Activated T-cell treated with anti-CD3 and anti-CD28 coated beads, Interleukin-2, amount 50 U/mL, for 4 hours (primary cell): ENCODE measurements around the gene EFCC1. TPM values are rescaled to one million over a fixed set of nuclear protein-coding genes. Genes with fewer than 3 reads are reported as not detected.

Experiments used
- ATAC-seq, 2 donors: fragments of 200-7000 bp; cut with Tn5 transposase; one replicate each; pipeline ENCODE4 v1.10.0; 2021
- DNase-seq: peaks from one replicate; pipeline ENCODE4 v3.0.0-alpha.2; 2020
- H3K27me3 Mint-ChIP-seq: one replicate; pipeline ENCODE4 v1.8.0; 2021; ENCODE audit warnings: low read depth, mixed read lengths
- H3K36me3 Mint-ChIP-seq: one replicate; pipeline ENCODE4 v1.8.0; 2022; ENCODE audit warnings: mixed read lengths; ENCODE audit not compliant: insufficient read depth
- H3K4me1 Mint-ChIP-seq: one replicate; pipeline ENCODE4 v1.8.0; 2021; ENCODE audit warnings: low read depth, mixed read lengths
- H3K4me3 Mint-ChIP-seq: one replicate; pipeline ENCODE4 v1.8.0; 2021; ENCODE audit warnings: mild to moderate bottlenecking, moderate library complexity, mixed read lengths
- H3K9me3 Mint-ChIP-seq: one replicate; pipeline ENCODE4 v1.8.0; 2021; ENCODE audit warnings: mixed read lengths
- total RNA-seq, 3 donors: library from RNA; stranded (reverse); gene quantifications; one replicate each; pipeline ENCODE4 v1.2.1, GENCODE V29; 2021

EFCC1 gene
- total RNA-seq, 3 donors from 2014 or later: 0.26 to 0.35 TPM; not detected in 1

DNA sequence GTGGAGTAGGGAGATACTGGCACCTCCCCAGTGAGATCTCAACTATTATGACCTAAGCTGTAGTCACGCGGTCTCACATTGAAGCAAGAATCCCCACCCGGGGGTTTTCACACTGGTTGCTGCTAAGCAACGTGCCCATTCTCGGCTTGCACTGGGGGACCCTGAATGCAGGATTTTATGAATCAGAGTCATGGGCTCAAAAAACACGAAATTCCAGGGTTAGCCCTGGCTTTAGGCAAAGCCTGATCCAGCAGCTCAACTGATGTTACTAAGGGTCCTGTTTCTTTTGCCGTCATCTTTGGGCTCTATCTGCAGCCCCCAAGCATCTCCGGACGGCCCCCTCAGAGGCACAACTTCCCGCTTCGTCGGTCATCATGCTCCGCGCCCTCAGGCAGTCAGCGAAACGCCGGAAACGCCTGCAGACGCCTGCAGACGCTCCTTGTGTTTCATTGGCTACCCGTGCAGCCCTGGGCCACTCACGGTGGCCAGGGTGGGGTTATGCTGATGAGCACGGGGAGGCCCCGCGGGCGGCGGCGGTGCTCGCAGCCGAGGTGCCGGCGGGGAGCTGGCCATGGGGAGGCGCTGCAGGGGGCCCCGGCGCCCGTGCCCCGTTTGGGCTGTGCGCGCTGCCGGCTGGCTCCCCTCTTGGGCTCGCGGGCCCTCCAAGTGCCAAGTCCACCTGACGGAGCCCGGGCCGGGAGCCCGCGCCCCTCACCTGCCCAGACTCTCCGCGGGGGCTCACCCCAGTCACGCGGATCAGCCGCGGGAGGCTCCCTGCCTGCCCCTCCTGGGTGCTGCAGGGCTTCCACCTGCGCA lies 25.8 kb downstream of the EFCC1 start:
- Mint-ChIP-seq H3K4me1 (peaks cover 17% of the 10 kb centered on the region), H3K9me3 (no peaks in the 10 kb centered on the region), H3K27me3 (no peaks in the 10 kb centered on the region), H3K4me3 (peak overlapping the region; percentile 72), H3K36me3 (no peaks in the 10 kb centered on the region)
- DNase-seq: peak; percentile 83
- peak; percentile 99 to 100 for ATAC-seq

GRCh38 chr3:129027544-129027880 lies 26.4 kb downstream of the EFCC1 start:
- DNase-seq: no peak
- no peaks in the 10 kb centered on the region for H3K36me3 Mint-ChIP-seq
- H3K4me3 Mint-ChIP-seq: peak overlapping the region; percentile 11
- H3K27me3 Mint-ChIP-seq: no peaks in the 10 kb centered on the region
- ATAC-seq: no peak
- no peaks in the 10 kb centered on the region for H3K9me3 Mint-ChIP-seq
- H3K4me1 Mint-ChIP-seq: peaks cover 15% of the 10 kb centered on the region

- H3K4me3 Mint-ChIP-seq: no peak overlapping the region
- H3K36me3 Mint-ChIP-seq: no peaks in the 10 kb centered on the region
- DNase-seq (no peak), ATAC-seq (no peak)
- no peaks in the 10 kb centered on the region for H3K9me3 Mint-ChIP-seq
- H3K27me3 Mint-ChIP-seq: no peaks in the 10 kb centered on the region
- H3K4me1 Mint-ChIP-seq: peaks cover 15% of the 10 kb centered on the region
These were observed 27.8 kb downstream of the EFCC1 start for GRCh38 chr3:129028866-129029265.

DNA sequence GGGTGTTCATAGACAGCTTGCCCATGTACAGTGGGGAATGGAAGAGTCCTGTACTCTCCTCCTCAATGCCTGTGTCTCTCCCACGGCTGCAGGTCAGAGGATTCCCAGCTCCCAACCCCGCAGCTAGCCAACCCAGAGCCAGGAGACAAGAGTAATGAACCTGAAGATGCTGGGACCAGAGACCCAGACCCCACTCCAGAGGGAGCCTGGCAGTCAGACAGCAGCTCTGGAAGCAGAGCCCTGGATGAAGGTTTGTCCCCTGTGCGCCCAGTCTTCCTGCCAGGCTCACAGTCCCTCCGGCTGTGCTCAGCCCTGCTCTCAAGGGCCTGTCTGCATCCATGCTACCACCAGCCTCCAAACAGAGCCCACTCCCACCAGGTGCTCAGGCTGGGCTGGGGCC lies 29.5 kb downstream of the EFCC1 start:
- Mint-ChIP-seq H3K36me3 (no peaks in the 10 kb centered on the region), H3K4me3 (no peak overlapping the region), H3K27me3 (no peaks in the 10 kb centered on the region), H3K4me1 (peaks cover 18% of the 10 kb centered on the region), H3K9me3 (no peaks in the 10 kb centered on the region)
- ATAC-seq (no peak), DNase-seq (no peak)

- H3K4me3 Mint-ChIP-seq: no peak overlapping the region
- H3K4me1 Mint-ChIP-seq: peaks cover 13% of the 10 kb centered on the region
- H3K9me3 Mint-ChIP-seq: no peaks in the 10 kb centered on the region
- no peaks in the 10 kb centered on the region for H3K36me3 Mint-ChIP-seq
- ATAC-seq: no peak
- no peak for DNase-seq
- no peaks in the 10 kb centered on the region for H3K27me3 Mint-ChIP-seq
These were observed 30.5 kb downstream of the EFCC1 start for GRCh38 chr3:129031476-129032215.

DNA sequence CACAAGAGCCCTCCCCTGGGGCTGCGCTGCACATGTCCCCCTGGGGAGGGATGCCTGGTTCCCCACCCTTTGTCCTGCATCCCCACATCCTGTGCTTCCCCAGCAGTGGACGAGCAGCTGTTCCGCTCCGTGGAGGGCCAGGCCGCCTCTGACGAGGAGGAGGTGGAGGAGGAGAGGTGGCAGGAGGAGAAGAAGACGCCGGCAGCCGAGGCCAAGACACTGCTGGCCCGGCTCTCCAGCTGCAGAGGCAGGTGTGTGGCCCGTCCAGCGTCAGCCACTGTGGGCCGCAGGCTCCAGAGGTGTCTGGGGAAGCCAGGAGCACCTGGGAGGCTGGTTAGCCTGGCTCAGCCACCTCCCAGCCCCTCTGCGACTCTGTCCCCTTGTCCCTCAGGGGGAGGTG lies 31.6 kb downstream of the EFCC1 start:
- no peaks in the 10 kb centered on the region for H3K36me3 Mint-ChIP-seq

GRCh38 chr3:129033151-129033550 lies 32.0 kb downstream of the EFCC1 start:
- H3K9me3 Mint-ChIP-seq: no peaks in the 10 kb centered on the region
- no peak overlapping the region for H3K4me3 Mint-ChIP-seq
- H3K36me3 Mint-ChIP-seq: no peaks in the 10 kb centered on the region
- peaks cover 10% of the 10 kb centered on the region for H3K4me1 Mint-ChIP-seq
- ATAC-seq (no peak), DNase-seq (no peak)
- H3K27me3 Mint-ChIP-seq: no peaks in the 10 kb centered on the region

More for the DNA sequence above, 31.6 kb downstream of the EFCC1 start:
- Mint-ChIP-seq H3K9me3 (no peaks in the 10 kb centered on the region), H3K4me3 (no peak overlapping the region), H3K27me3 (no peaks in the 10 kb centered on the region), H3K4me1 (peaks cover 10% of the 10 kb centered on the region)
- no peak for DNase-seq
- no peak for ATAC-seq

- no peak overlapping the region for H3K4me3 Mint-ChIP-seq
- peaks cover 4% of the 10 kb centered on the region for H3K27me3 Mint-ChIP-seq
- ATAC-seq (no peak), DNase-seq (no peak)
- peaks cover 10% of the 10 kb centered on the region for H3K4me1 Mint-ChIP-seq
- H3K9me3 Mint-ChIP-seq: no peaks in the 10 kb centered on the region
- no peaks in the 10 kb centered on the region for H3K36me3 Mint-ChIP-seq
These were observed 32.7 kb downstream of the EFCC1 start for GRCh38 chr3:129033633-129034321.

- Mint-ChIP-seq H3K4me1 (peaks cover 10% of the 10 kb centered on the region), H3K27me3 (peaks cover 5% of the 10 kb centered on the region), H3K9me3 (no peaks in the 10 kb centered on the region), H3K4me3 (no peak overlapping the region), H3K36me3 (no peaks in the 10 kb centered on the region)
- ATAC-seq (peak in 1 of 2 donors; percentile 57), DNase-seq (no peak)
These were observed 33.5 kb downstream of the EFCC1 start for GRCh38 chr3:129034642-129035041.

- no peak for DNase-seq
- Mint-ChIP-seq H3K27me3 (peaks cover 5% of the 10 kb centered on the region), H3K4me1 (peaks cover 12% of the 10 kb centered on the region), H3K4me3 (no peak overlapping the region), H3K9me3 (no peaks in the 10 kb centered on the region), H3K36me3 (no peaks in the 10 kb centered on the region)
- ATAC-seq: no peak
These were observed 34.5 kb downstream of the EFCC1 start for GRCh38 chr3:129035360-129036221.

- H3K27me3 Mint-ChIP-seq: peaks cover 5% of the 10 kb centered on the region
- no peaks in the 10 kb centered on the region for H3K36me3 Mint-ChIP-seq
- H3K9me3 Mint-ChIP-seq: no peaks in the 10 kb centered on the region
- ATAC-seq: no peak
- H3K4me1 Mint-ChIP-seq: peaks cover 12% of the 10 kb centered on the region
- DNase-seq: no peak
- H3K4me3 Mint-ChIP-seq: no peak overlapping the region
These were observed 35.4 kb downstream of the EFCC1 start for GRCh38 chr3:129036222-129037092.

DNA sequence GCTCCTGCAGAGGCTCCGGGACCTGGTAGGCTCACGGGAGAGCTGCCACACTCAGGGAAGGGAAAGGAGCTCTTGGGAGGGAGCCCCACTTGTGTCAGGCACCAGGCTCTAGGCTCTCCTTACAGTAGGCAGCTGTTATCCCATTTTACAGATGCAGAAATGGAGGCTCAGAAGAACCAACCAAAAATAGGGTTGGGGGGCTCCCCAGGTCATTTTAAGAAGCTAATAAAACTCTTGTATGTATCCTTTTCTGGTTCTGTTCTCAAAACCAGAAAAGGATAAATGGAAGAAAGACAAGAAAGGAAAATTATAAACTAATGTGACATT lies 36.0 kb downstream of the EFCC1 start:
- no peak overlapping the region for H3K4me3 Mint-ChIP-seq
- peaks cover 12% of the 10 kb centered on the region for H3K4me1 Mint-ChIP-seq
- ATAC-seq: no peak
- DNase-seq: no peak
- no peaks in the 10 kb centered on the region for H3K9me3 Mint-ChIP-seq
- H3K36me3 Mint-ChIP-seq: no peaks in the 10 kb centered on the region
- H3K27me3 Mint-ChIP-seq: peaks cover 5% of the 10 kb centered on the region

DNA sequence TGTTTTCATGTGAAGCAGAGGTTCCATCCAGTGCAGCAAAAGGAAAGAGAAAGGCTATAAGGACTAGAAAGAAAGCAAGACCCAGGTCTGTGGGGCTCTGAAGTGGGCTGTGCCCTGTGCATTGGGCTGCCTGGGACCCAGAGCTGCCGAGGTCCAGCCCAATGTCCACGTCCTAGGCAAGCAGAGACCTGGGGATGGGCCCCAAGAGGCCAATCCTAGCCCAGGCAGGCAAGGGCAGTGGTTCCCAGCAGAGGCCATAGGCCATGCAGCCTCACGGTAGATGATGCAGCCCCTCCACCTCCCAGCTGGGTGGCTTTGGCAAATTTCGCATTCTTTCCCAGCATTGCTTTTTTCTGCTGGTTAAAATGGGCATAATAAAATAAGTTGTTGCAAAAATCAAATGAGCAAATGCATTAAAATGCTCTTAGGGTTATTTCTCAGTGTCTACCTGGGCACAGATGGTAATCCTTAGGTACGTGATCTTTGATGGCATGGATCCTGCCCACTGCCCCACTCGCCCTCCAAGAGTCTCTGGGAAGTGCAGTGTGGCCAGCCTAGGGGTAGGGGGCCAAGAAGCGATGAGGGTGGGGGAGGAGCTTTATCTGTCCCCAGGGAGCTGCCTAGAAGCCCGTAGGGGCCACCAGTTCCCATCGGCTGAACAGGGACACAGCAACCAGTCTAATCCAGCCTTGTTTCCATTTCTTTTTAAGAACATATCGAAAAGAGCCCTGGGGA lies 37.2 kb downstream of the EFCC1 start:
- Mint-ChIP-seq H3K36me3 (no peaks in the 10 kb centered on the region), H3K4me1 (peaks cover 12% of the 10 kb centered on the region), H3K4me3 (no peak overlapping the region), H3K9me3 (no peaks in the 10 kb centered on the region), H3K27me3 (peaks cover 9% of the 10 kb centered on the region)
- DNase-seq (no peak), ATAC-seq (no peak)
